ENCODE measurements around the gene RXRB.

DNA sequence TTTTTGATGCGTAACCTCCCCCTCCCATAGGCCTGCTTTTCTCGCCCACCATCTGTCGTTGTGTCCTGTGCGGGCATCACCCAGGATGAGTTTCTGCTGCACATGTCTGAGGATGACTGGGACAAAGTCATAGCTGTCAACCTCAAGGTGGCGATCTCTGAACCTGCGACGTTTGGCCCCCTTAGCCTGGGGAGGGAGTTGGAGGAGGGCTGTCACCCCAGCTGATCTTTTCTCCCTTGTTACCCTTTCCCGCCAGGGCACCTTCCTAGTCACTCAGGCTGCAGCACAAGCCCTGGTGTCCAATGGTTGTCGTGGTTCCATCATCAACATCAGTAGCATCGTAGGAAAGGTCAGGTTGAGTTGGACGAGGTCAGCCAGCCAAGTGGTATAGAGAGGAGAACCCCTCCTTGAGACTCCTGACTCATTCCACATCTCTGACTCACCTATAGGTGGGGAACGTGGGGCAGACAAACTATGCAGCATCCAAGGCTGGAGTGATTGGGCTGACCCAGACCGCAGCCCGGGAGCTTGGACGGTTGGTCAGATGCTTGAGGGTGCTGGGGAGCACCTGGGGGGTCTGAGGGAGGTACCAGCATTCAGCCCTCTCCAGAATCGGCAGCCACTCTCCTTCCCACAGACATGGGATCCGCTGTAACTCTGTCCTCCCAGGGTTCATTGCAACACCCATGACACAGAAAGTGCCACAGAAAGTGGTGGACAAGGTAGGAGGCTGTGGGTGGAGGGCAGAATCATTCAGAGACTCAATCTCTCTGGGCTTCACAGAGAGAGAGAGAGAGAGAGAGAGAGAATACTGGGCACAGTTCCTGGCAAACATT is 4.9 kb upstream of the RXRB start:
- TF ChIP-seq, protein P1, sequence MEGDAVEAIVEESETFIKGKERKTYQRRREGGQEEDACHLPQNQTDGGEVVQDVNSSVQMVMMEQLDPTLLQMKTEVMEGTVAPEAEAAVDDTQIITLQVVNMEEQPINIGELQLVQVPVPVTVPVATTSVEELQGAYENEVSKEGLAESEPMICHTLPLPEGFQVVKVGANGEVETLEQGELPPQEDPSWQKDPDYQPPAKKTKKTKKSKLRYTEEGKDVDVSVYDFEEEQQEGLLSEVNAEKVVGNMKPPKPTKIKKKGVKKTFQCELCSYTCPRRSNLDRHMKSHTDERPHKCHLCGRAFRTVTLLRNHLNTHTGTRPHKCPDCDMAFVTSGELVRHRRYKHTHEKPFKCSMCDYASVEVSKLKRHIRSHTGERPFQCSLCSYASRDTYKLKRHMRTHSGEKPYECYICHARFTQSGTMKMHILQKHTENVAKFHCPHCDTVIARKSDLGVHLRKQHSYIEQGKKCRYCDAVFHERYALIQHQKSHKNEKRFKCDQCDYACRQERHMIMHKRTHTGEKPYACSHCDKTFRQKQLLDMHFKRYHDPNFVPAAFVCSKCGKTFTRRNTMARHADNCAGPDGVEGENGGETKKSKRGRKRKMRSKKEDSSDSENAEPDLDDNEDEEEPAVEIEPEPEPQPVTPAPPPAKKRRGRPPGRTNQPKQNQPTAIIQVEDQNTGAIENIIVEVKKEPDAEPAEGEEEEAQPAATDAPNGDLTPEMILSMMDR (IDR thresholded peaks at IDR 0.05) = no peak
- TF ChIP-seq POLR2A (IDR thresholded peaks at IDR 0.05) = no peak

All from right lobe of liver (tissue), 4 donors.